Tibial nerve (tissue), 4 donors: ENCODE results near the gene TMEM91. TPM values are rescaled to one million over a fixed set of nuclear protein-coding genes. Genes with fewer than 3 reads are reported as not detected.
A peak's percentile ranks its signal among the peaks of the same experiment; 100 is the strongest.

Experiments used
- DNase-seq, 2 donors: peaks; one replicate each; pipeline ENCODE4 v3.0.0-alpha.2; 2019; ENCODE audit warnings: low spot score in 2 of 2
- H3K27ac ChIP-seq, 4 donors: fragments of 200-600 bp; sonication (generic) in 3 of 4; one replicate each; pipeline ENCODE4 v1.5.1; 2017 to 2019; ENCODE audit warnings: mild to moderate bottlenecking in 1 of 4
- H3K27me3 ChIP-seq, 2 donors: fragments of 200-600 bp; sonication (generic) in 1 of 2; one replicate each; pipeline versions ENCODE4 v1.5.1 to v1.6.0; 2017 to 2019
- H3K36me3 ChIP-seq, 3 donors: fragments of 200-600 bp; sonication (generic); one replicate each; pipeline ENCODE4 v1.5.1; 2018 to 2019
- H3K4me1 ChIP-seq, 4 donors: fragments of 200-600 bp; sonication (generic) in 3 of 4; one replicate each; pipeline ENCODE4 v1.5.1; 2017 to 2019
- H3K4me3 ChIP-seq, 4 donors: fragments of 200-600 bp; sonication (generic) in 3 of 4; one replicate each; pipeline ENCODE4 v1.5.1; 2017 to 2019; ENCODE audit warnings: mild to moderate bottlenecking in 1 of 4, moderate library complexity in 1 of 4
- H3K9me3 ChIP-seq, 4 donors: fragments of 200-600 bp; sonication (generic) in 3 of 4; one replicate each; pipeline ENCODE4 v1.5.1; 2017 to 2019
- EP300 ChIP-seq, 2 donors: sonication (generic); formaldehyde crosslinking; IDR thresholded peaks; one replicate each; pipeline ENCODE4 v1.6.1; 2017; ENCODE audit warnings: antibody characterized with exemption in 2 of 2, mild to moderate bottlenecking in 1 of 2
- POLR2A ChIP-seq, 2 donors: fragments of 450-650 bp; IDR thresholded peaks; one replicate each; pipeline ENCODE4 v1.6.1; 2017; ENCODE audit warnings: antibody characterized with exemption in 2 of 2, mild to moderate bottlenecking in 2 of 2, moderate library complexity in 2 of 2
- WGBS, 2 donors: methylation state at CpG; one replicate each; pipeline ENCODE4 v1.1.5; 2018; 5-methylcytosine and 5-hydroxymethylcytosine counted together
- total RNA-seq, 4 donors: library from RNA; depleted of rRNA; stranded (reverse); fragments of >200 nt; gene quantifications; one replicate each; pipeline ENCODE4 v1.1.0, GENCODE V29; 2016
- TF ChIP-seq, protein P1 (sequence below), 5 experiments: fragments of 200-600 bp in 3 of 5; fragments of 450-650 bp in 2 of 5; sonication (generic) in 3 of 5; IDR thresholded peaks; one replicate each; pipeline ENCODE4 v1.5.1; 2016 to 2019; ENCODE audit warnings: antibody characterized with exemption in 5 of 5, mild to moderate bottlenecking in 3 of 5, moderate library complexity in 2 of 5

TMEM91 gene
- total RNA-seq, 4 donors from 2014 or later = 20.3 to 50.8 (median 31.5) TPM

- Histone ChIP-seq H3K27ac (peak overlapping the region; percentile 25 to 94 (median 80)), H3K27me3 (no peaks in the 10 kb centered on the region), H3K36me3 (peaks cover 0 to 23% (median 0%) of the 10 kb centered on the region in 3 donors), H3K4me3 (peak overlapping the region; percentile 60 to 88 (median 76)), H3K4me1 (peaks cover 0 to 52% (median 3%) of the 10 kb centered on the region in 4 donors), H3K9me3 (no peaks in the 10 kb centered on the region)
- WGBS, 2 donors = 8 to 11% methylated on average over 22 of the region's 22 CpGs
- TF ChIP-seq POLR2A (IDR thresholded peaks at IDR 0.05) (no peak), EP300 (IDR thresholded peaks at IDR 0.05) (no peak)
- TF ChIP-seq, protein P1, sequence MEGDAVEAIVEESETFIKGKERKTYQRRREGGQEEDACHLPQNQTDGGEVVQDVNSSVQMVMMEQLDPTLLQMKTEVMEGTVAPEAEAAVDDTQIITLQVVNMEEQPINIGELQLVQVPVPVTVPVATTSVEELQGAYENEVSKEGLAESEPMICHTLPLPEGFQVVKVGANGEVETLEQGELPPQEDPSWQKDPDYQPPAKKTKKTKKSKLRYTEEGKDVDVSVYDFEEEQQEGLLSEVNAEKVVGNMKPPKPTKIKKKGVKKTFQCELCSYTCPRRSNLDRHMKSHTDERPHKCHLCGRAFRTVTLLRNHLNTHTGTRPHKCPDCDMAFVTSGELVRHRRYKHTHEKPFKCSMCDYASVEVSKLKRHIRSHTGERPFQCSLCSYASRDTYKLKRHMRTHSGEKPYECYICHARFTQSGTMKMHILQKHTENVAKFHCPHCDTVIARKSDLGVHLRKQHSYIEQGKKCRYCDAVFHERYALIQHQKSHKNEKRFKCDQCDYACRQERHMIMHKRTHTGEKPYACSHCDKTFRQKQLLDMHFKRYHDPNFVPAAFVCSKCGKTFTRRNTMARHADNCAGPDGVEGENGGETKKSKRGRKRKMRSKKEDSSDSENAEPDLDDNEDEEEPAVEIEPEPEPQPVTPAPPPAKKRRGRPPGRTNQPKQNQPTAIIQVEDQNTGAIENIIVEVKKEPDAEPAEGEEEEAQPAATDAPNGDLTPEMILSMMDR (IDR thresholded peaks at IDR 0.05) = no peak
- DNase-seq = no peak
These were observed 25.5 kb upstream of the TMEM91 start for GRCh38 chr19:41350735-41351338.

DNA sequence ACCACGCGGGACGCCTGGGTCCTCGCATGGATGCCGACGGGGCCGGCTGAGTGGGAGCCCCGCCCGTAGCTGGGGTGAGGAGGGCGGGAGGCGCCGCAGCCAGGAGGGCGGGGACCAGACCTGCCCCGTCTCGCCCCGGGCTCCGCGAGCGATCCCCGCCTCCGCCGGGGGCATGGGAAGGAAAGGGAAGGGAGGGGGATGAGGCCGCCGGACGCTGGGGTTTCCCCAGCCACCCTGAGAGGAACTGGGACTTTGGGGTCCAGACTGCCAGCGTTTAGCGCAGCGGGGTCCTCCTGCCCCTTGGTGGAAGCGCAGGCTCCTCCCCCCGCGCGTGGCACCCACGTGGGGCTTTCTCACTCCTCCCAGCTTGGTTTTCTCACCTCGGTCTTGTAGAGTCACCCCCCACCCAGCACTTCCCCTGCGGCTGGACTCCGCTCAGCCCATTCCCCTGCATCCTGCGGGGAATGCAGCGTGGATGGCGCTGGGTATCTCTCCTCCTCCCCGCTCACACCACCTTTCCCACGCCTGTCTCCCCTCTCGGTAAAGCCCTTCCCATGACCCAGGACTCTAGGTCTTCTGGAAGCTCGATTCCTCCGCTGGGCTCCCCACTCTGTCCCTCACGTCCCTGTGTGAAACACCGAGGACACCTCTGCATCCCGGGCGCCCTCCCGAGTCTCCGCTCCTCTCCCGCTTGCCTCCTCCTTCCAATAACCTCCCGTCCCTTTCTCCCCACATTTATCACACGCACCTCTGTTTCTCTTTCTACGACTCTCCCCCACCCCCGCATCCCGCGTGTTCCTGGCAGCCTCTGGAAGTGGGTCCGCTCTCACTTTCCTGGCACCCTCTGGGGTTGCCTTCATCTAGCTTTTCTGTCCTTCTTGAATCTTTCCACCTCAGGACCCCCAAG is 24.7 kb upstream of the TMEM91 start:
- H3K4me1 ChIP-seq = peaks cover 0 to 52% (median 3%) of the 10 kb centered on the region in 4 donors
- H3K9me3 ChIP-seq = no peaks in the 10 kb centered on the region
- TF ChIP-seq EP300 (IDR thresholded peaks at IDR 0.05) (no peak), POLR2A (IDR thresholded peaks at IDR 0.05) (no peak)
- TF ChIP-seq, protein P1 (IDR thresholded peaks at IDR 0.05) = no peak
- H3K4me3 ChIP-seq = peak overlapping the region; percentile 60 to 88 (median 76)
- peak overlapping the region; percentile 25 to 94 (median 80) for H3K27ac ChIP-seq
- DNase-seq = peak in 1 of 2 donors; percentile 53
- WGBS, 2 donors = 0 to 1% methylated on average over 47 to 58 of the region's 58 CpGs
- peaks cover 0 to 16% (median 0%) of the 10 kb centered on the region in 3 donors for H3K36me3 ChIP-seq
- no peaks in the 10 kb centered on the region for H3K27me3 ChIP-seq

DNA sequence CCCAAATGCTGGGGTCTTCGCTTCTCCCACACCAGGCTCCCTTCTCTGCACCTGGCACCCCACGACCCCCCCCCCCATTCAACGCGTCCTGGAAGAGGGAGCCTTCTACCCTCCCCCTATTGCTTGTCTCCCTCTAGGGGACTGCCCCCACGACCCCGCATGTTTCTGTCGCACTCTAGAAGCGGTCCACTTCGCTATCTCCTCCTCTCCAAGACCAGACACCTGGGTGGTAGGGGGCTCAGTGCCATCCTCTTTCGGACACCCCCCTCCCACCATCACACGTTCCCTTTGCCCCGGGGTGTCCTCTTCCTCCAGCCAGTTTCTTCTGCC is 24.1 kb upstream of the TMEM91 start:
- Histone ChIP-seq H3K36me3 (peaks cover 0 to 10% (median 0%) of the 10 kb centered on the region in 3 donors), H3K4me3 (peak overlapping the region; percentile 60 to 88 (median 76)), H3K4me1 (peaks cover 0 to 52% (median 3%) of the 10 kb centered on the region in 4 donors), H3K27me3 (no peaks in the 10 kb centered on the region), H3K27ac (peak overlapping the region; percentile 25 to 94 (median 80)), H3K9me3 (no peaks in the 10 kb centered on the region)
- WGBS, 2 donors = 1 to 3% methylated on average over 12 of the region's 12 CpGs
- DNase-seq = no peak
- TF ChIP-seq, protein P1 (IDR thresholded peaks at IDR 0.05) = no peak
- TF ChIP-seq EP300 (IDR thresholded peaks at IDR 0.05) = no peak
- TF ChIP-seq POLR2A (IDR thresholded peaks at IDR 0.05) = no peak

DNA sequence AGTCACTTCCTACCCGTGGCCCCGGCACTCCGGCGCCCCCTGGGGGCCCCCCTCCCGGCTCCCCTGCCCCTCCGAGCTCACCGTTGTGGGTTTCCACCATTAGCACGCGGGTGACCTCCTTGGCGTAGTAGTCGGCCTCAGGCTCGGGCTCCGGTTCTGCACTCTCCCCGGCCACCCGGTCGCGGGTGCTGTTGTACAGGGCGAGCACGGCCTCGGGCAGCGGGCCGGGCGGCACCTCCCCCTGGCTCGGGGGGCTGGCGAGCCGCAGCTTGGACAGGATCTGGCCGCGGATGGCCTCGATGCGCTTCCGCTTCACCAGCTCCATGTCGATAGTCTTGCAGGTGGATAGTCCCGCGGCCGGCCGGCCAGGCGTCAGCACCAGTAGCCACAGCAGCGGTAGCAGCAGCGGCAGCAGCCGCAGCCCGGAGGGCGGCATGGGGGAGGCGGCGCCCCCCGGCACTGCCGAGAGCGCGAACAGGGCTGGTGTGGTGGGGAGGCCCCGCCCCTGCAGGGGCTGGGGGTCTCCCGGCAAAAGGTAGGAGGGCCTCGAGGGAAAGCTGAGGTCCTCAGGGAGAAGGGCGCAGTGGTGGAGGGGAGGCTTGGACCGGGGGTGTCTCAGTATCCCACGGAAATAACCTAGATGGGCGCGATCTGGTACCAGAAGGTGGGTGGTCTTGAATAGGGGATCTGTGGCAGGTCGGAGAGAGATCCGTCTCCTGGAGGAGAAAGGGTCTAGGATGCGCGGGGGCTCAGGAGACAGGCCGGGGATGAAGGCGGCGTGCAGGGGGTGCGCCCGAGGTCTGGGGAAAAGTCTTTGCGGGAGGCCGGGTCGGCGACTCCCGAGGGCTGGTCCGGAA is 23.5 kb upstream of the TMEM91 start:
- Histone ChIP-seq H3K27me3 (no peaks in the 10 kb centered on the region), H3K27ac (peak overlapping the region; percentile 64 to 94 (median 80)), H3K4me3 (peak overlapping the region; percentile 60 to 88 (median 76)), H3K36me3 (peaks cover 0 to 5% (median 0%) of the 10 kb centered on the region in 3 donors), H3K9me3 (no peaks in the 10 kb centered on the region), H3K4me1 (peaks cover 0 to 52% (median 3%) of the 10 kb centered on the region in 4 donors)
- peak; percentile 44 to 49 for DNase-seq
- WGBS, 2 donors = 1% methylated on average over 52 to 68 of the region's 71 CpGs
- TF ChIP-seq, protein P1 (IDR thresholded peaks at IDR 0.05) = peak in 4 of 5 experiments; percentile 27 to 52 (median 40)
- no peak for TF ChIP-seq POLR2A (IDR thresholded peaks at IDR 0.05)
